Measurements from ENCODE around the gene AHCTF1. TPM values are rescaled to one million over a fixed set of nuclear protein-coding genes. Genes with fewer than 3 reads are reported as not detected.

Gene AHCTF1
- total and polyA plus RNA-seq, 9 of the 15 experiments (the other 6 are each of a cell fraction or from before 2014, with no cell fraction given): 9.4 to 102 (median 47.6) TPM

- Histone ChIP-seq H3K9me1 (ENCODE audit: control insufficient read depth, insufficient read depth, low read length) (no peaks in the 10 kb centered on the region), H4K20me1 (replicated peaks; ENCODE audit: control insufficient read depth, insufficient read depth, low read length) (no peaks in the 10 kb centered on the region), H3K27ac (ENCODE audit: extremely low read depth, low read depth, low read length) (no peak overlapping the region), H2AFZ (ENCODE audit: low read depth, low read length) (no peak overlapping the region), H3K4me2 (ENCODE audit: insufficient read depth, low read length) (no peak overlapping the region), H3K27me3 (ENCODE audit: control insufficient read depth in 2 of 2, insufficient read depth in 2 of 2, low read length in 2 of 2) (no peaks in the 10 kb centered on the region), H3K9ac (ENCODE audit: insufficient read depth in 1 of 2, low read depth in 2 of 2, low read length in 2 of 2) (no peak overlapping the region), H3K36me3 (ENCODE audit: control insufficient read depth, insufficient read depth, low read length) (no peaks in the 10 kb centered on the region), H3K4me1 (replicated peaks in 1 of 2; ENCODE audit: control insufficient read depth in 2 of 2, insufficient read depth in 2 of 2, low read length in 2 of 2) (no peaks in the 10 kb centered on the region), H3K9me3 (replicated peaks; ENCODE audit: control insufficient read depth, insufficient read depth, low read depth, low read length) (peaks cover 7% of the 10 kb centered on the region), H3K4me3 (no peak overlapping the region), H3K79me2 (ENCODE audit: control insufficient read depth, insufficient read depth, low read length) (no peaks in the 10 kb centered on the region)
- no TSS peak for BruUV-seq (replicated peaks)
- ChIA-PET POLR2A (no interaction called here), CTCF (ENCODE audit: low intra/inter-chr PET ratio) (no interaction called here)
- WGBS (ENCODE audit: insufficient coverage, low coverage, missing lambda C conversion rate): 10% methylated on average over 3 of the region's 3 CpGs
- in situ Hi-C loops (cut with MboI) (no loop called here), intact Hi-C loops (cut with micrococcal nuclease) (loop anchor here (5.0 kb wide), 1 partner anchor 272 kb away; no protein-coding TSS in a partner anchor)
- ATAC-seq (no peak), FAIRE-seq (no peak), DNase-seq (ENCODE audit: extremely low read depth in 1 of 4, low spot score in 3 of 4) (no peak)
- TF ChIP-seq FOXK2 (conservative IDR thresholded peaks at IDR 0.05 in 1 of 2, IDR thresholded peaks at IDR 0.05 in 1 of 2; ENCODE audit: low read depth in 2 of 2) (no peak), ZNF282 (CRISPR knock-in tag; IDR thresholded peaks at IDR 0.05) (no peak), TCF15 (CRISPR knock-in tag; IDR thresholded peaks at IDR 0.05) (no peak), ZNF277 (CRISPR knock-in tag; IDR thresholded peaks at IDR 0.05; ENCODE audit: borderline replicate concordance) (no peak), BMI1 (IDR thresholded peaks at IDR 0.05; ENCODE audit: low read length) (no peak), ZNF717 (CRISPR knock-in tag; IDR thresholded peaks at IDR 0.05) (no peak), CBX1 (IDR thresholded peaks at IDR 0.05; ENCODE audit: low read depth) (no peak)
Observed at GRCh38 chr1:246969621-246970020, 37.9 kb upstream of the AHCTF1 start.

Data from K562 (cell line).